AG04449 (cell line): ENCODE results near the gene PPFIBP2.

Experiments
- CTCF ChIA-PET: fragments of 350-600 bp; formaldehyde crosslinking; extraction: SDS; loops from one replicate; lab custom pipeline; 2021; ENCODE audit warnings: antibody characterized with exemption; lab: Yijun Ruan, JAX
- POLR2A ChIA-PET: fragments of 400-600, 350-600 bp; formaldehyde crosslinking; extraction: SDS; loops from one replicate; lab custom pipeline; 2020; ENCODE audit warnings: antibody characterized with exemption, inconsistent platforms; lab: Yijun Ruan, JAX
- DNase-seq: peaks from one replicate; pipeline ENCODE4 v3.0.0-alpha.2; 2010; ENCODE audit warnings: low read depth, low spot score
- H3K4me3 ChIP-seq: 2 replicates; pipeline ENCODE4 v1.5.1; 2011; ENCODE audit warnings: low read depth, mild to moderate bottlenecking, control low read depth, low read length
- CTCF ChIP-seq: IDR thresholded peaks from one replicate; pipeline ENCODE4 v1.5.1; 2011; ENCODE audit warnings: mild to moderate bottlenecking, moderate library complexity, low read length, control low read depth, inconsistent platforms; ENCODE audit not compliant: insufficient read depth; ENCODE audit errors: missing control alignments

Gene PPFIBP2

GRCh38 chr11:7683571-7683970 is 169.8 kb downstream of the PPFIBP2 start:
- H3K4me3 ChIP-seq = no peak overlapping the region
- ChIA-PET CTCF (interaction anchor here (1.3 to 9.8 kb wide), 3 partner anchors 11 to 109 kb away, joined by 4 to 262 read pairs (median 18); no protein-coding TSS in a partner anchor), POLR2A (no interaction called here)
- DNase-seq = no peak
- no peak for TF ChIP-seq CTCF

- no peak for TF ChIP-seq CTCF
- H3K4me3 ChIP-seq = no peak overlapping the region
- POLR2A ChIA-PET = no interaction called here
- CTCF ChIA-PET = interaction anchor here (0.9 to 9.8 kb wide), 12 partner anchors 8 to 300 kb away, joined by 3 to 262 read pairs (median 6); partner anchors contain the start of genes CYB5R2, EIF3F and PPFIBP2
- no peak for DNase-seq
These were observed 173.0 kb downstream of the PPFIBP2 start for GRCh38 chr11:7686761-7687160.

- CTCF ChIA-PET = interaction anchor here (0.8 to 9.8 kb wide), 13 partner anchors 10 to 589 kb away, joined by 3 to 262 read pairs (median 4); partner anchors contain the start of genes CYB5R2 and PPFIBP2
- no peak for TF ChIP-seq CTCF
- no peak for DNase-seq
- H3K4me3 ChIP-seq = no peak overlapping the region
- POLR2A ChIA-PET = no interaction called here
These were observed 173.6 kb downstream of the PPFIBP2 start for GRCh38 chr11:7687386-7687785.

GRCh38 chr11:7688238-7688826 is 174.5 kb downstream of the PPFIBP2 start:
- peak; percentile 69 for TF ChIP-seq CTCF
- CTCF ChIA-PET = interaction anchor here (0.8 to 9.8 kb wide), 15 partner anchors 10 to 595 kb away, joined by 3 to 262 read pairs (median 5); partner anchors contain the start of genes CYB5R2 and PPFIBP2
- no peak overlapping the region for H3K4me3 ChIP-seq
- no peak for DNase-seq
- POLR2A ChIA-PET = no interaction called here

GRCh38 chr11:7689239-7689638 is 175.4 kb downstream of the PPFIBP2 start:
- no peak for TF ChIP-seq CTCF
- CTCF ChIA-PET = interaction anchor here (0.7 to 9.8 kb wide), 18 partner anchors 8 to 596 kb away, joined by 3 to 262 read pairs (median 4); partner anchors contain the start of genes CYB5R2, EIF3F and PPFIBP2
- H3K4me3 ChIP-seq = no peak overlapping the region
- POLR2A ChIA-PET = no interaction called here
- DNase-seq = no peak

GRCh38 chr11:7690648-7691047 is 176.8 kb downstream of the PPFIBP2 start:
- POLR2A ChIA-PET = no interaction called here
- CTCF ChIA-PET = interaction anchor here (0.7 to 9.8 kb wide), 21 partner anchors 8 to 594 kb away, joined by 3 to 262 read pairs (median 7); partner anchors contain the start of genes CYB5R2, EIF3F and PPFIBP2
- TF ChIP-seq CTCF = peak; percentile 6
- DNase-seq = no peak
- no peak overlapping the region for H3K4me3 ChIP-seq
